ENCODE measurements around the gene XNDC1N. TPM values are rescaled to one million over a fixed set of nuclear protein-coding genes. Genes with fewer than 3 reads are reported as not detected.

Gene XNDC1N
- total and polyA plus RNA-seq, 9 of the 15 experiments (the other 6 are each of a cell fraction or from before 2014, with no cell fraction given), result 6.8 to 11.4 (median 9.7) TPM

DNA sequence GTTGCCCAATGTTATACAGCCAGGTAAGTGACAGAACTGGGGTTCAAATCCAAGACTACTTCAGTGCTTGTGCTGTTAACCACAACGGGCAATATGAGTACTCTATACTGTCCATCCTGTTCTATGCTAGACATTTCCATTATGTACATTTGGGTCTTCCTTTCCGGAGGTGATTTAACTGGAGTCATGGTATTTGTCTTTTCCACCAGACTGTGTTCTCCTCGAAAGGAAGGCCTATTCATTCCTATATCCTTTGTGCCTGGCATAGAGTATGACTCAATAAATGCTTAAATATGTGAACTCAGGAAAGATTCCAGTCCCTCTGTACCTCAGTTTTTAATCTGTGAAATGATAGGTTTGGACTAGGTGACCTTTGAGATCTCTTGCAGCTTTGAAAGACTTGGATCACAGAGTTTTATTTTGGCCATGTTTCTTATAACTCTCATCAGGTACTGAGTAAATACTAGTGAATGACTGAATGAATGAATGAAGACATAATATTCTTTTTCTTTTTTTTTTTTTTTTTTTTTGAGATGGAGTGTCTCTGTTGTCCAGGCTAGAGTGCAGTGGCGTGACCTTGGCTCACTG, 7.0 kb upstream of the XNDC1N start:
- H3K79me2 ChIP-seq (ENCODE audit: control insufficient read depth, insufficient read depth, low read length), result peaks cover 89% of the 10 kb centered on the region
- H3K36me3 ChIP-seq (ENCODE audit: control insufficient read depth, insufficient read depth, low read length), result peaks cover 33% of the 10 kb centered on the region
- DNase-seq (ENCODE audit: extremely low read depth in 1 of 4, low spot score in 3 of 4) (no peak), FAIRE-seq (no peak), ATAC-seq (no peak)
- in situ Hi-C loops (cut with MboI) (no loop called here), intact Hi-C loops (cut with micrococcal nuclease) (no loop called here)
- no peaks in the 10 kb centered on the region for H3K27me3 ChIP-seq (ENCODE audit: control insufficient read depth in 2 of 2, insufficient read depth in 2 of 2, low read length in 2 of 2)
- no peaks in the 10 kb centered on the region; a peak in 2 of 5 replicates for H3K4me1 ChIP-seq (replicated peaks in 1 of 2; ENCODE audit: control insufficient read depth in 2 of 2, insufficient read depth in 2 of 2, low read length in 2 of 2)
- ChIA-PET CTCF (ENCODE audit: low intra/inter-chr PET ratio) (no interaction called here), POLR2A (no interaction called here)
- no peak overlapping the region for H3K9ac ChIP-seq (ENCODE audit: insufficient read depth in 1 of 2, low read depth in 2 of 2, low read length in 2 of 2)
- H4K20me1 ChIP-seq (replicated peaks; ENCODE audit: control insufficient read depth, insufficient read depth, low read length), result peaks cover 15% of the 10 kb centered on the region; the same call in 1 of the 2 replicates
- BruUV-seq (replicated peaks), result no TSS peak
- H3K4me3 ChIP-seq, result no peak overlapping the region
- H3K4me2 ChIP-seq (ENCODE audit: insufficient read depth, low read length), result no peak overlapping the region
- 82% methylated on average over 4 of the region's 4 CpGs for WGBS (ENCODE audit: insufficient coverage, low coverage, missing lambda C conversion rate)
- H2AFZ ChIP-seq (ENCODE audit: low read depth, low read length), result no peak overlapping the region
- no peaks in the 10 kb centered on the region for H3K9me3 ChIP-seq (replicated peaks; ENCODE audit: control insufficient read depth, insufficient read depth, low read depth, low read length)
- no peaks in the 10 kb centered on the region for H3K9me1 ChIP-seq (ENCODE audit: control insufficient read depth, insufficient read depth, low read length)
- no peak overlapping the region for H3K27ac ChIP-seq (ENCODE audit: extremely low read depth, low read depth, low read length)
- no peak for TF ChIP-seq ZNF354B (CRISPR knock-in tag; IDR thresholded peaks at IDR 0.05)
- TF ChIP-seq, protein P1, sequence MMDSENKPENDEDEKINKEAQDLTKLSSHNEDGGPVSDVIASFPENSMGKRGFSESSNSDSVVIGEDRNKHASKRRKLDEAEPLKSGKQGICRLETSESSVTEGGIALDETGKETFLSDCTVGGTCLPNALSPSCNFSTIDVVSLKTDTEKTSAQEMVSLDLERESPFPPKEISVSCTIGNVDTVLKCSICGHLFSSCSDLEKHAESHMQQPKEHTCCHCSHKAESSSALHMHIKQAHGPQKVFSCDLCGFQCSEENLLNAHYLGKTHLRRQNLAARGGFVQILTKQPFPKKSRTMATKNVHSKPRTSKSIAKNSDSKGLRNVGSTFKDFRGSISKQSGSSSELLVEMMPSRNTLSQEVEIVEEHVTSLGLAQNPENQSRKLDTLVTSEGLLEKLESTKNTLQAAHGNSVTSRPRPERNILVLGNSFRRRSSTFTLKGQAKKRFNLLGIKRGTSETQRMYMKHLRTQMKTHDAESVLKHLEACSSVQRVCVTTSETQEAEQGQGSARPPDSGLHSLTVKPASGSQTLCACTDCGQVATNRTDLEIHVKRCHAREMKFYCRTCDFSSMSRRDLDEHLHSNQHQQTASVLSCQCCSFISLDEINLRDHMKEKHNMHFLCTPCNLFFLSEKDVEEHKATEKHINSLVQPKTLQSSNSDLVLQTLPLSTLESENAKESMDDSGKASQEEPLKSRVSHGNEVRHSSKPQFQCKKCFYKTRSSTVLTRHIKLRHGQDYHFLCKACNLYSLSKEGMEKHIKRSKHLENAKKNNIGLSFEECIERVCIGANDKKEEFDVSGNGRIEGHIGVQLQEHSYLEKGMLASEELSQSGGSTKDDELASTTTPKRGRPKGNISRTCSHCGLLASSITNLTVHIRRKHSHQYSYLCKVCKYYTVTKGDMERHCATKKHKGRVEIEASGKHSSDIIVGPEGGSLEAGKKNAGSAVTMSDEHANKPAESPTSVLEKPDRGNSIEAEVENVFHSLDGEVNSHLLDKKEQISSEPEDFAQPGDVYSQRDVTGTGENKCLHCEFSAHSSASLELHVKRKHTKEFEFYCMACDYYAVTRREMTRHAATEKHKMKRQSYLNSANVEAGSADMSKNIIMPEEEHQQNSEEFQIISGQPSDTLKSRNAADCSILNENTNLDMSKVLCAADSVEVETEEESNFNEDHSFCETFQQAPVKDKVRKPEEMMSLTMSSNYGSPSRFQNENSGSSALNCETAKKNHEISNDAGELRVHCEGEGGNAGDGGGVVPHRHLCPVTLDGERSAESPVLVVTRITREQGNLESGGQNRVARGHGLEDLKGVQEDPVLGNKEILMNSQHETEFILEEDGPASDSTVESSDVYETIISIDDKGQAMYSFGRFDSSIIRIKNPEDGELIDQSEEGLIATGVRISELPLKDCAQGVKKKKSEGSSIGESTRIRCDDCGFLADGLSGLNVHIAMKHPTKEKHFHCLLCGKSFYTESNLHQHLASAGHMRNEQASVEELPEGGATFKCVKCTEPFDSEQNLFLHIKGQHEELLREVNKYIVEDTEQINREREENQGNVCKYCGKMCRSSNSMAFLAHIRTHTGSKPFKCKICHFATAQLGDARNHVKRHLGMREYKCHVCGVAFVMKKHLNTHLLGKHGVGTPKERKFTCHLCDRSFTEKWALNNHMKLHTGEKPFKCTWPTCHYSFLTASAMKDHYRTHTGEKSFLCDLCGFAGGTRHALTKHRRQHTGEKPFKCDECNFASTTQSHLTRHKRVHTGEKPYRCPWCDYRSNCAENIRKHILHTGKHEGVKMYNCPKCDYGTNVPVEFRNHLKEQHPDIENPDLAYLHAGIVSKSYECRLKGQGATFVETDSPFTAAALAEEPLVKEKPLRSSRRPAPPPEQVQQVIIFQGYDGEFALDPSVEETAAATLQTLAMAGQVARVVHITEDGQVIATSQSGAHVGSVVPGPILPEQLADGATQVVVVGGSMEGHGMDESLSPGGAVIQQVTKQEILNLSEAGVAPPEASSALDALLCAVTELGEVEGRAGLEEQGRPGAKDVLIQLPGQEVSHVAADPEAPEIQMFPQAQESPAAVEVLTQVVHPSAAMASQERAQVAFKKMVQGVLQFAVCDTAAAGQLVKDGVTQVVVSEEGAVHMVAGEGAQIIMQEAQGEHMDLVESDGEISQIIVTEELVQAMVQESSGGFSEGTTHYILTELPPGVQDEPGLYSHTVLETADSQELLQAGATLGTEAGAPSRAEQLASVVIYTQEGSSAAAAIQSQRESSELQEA (IDR thresholded peaks at IDR 0.05; ENCODE audit: low read depth), result no peak
- TF ChIP-seq SRSF7 (optimal IDR thresholded peaks at IDR 0.05; ENCODE audit: low read depth, low read length), result no peak
- TF ChIP-seq ZFP1 (CRISPR knock-in tag; IDR thresholded peaks at IDR 0.05), result no peak
- no peak for TF ChIP-seq ZNF707 (CRISPR knock-in tag; conservative IDR thresholded peaks at IDR 0.05)
- no peak for TF ChIP-seq SREBF2 (CRISPR knock-in tag; IDR thresholded peaks at IDR 0.05)
- TF ChIP-seq, protein P2, sequence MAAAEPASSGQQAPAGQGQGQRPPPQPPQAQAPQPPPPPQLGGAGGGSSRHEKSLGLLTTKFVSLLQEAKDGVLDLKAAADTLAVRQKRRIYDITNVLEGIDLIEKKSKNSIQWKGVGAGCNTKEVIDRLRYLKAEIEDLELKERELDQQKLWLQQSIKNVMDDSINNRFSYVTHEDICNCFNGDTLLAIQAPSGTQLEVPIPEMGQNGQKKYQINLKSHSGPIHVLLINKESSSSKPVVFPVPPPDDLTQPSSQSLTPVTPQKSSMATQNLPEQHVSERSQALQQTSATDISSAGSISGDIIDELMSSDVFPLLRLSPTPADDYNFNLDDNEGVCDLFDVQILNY (CRISPR knock-in tag; IDR thresholded peaks at IDR 0.05), result no peak
- TF ChIP-seq, protein P3, sequence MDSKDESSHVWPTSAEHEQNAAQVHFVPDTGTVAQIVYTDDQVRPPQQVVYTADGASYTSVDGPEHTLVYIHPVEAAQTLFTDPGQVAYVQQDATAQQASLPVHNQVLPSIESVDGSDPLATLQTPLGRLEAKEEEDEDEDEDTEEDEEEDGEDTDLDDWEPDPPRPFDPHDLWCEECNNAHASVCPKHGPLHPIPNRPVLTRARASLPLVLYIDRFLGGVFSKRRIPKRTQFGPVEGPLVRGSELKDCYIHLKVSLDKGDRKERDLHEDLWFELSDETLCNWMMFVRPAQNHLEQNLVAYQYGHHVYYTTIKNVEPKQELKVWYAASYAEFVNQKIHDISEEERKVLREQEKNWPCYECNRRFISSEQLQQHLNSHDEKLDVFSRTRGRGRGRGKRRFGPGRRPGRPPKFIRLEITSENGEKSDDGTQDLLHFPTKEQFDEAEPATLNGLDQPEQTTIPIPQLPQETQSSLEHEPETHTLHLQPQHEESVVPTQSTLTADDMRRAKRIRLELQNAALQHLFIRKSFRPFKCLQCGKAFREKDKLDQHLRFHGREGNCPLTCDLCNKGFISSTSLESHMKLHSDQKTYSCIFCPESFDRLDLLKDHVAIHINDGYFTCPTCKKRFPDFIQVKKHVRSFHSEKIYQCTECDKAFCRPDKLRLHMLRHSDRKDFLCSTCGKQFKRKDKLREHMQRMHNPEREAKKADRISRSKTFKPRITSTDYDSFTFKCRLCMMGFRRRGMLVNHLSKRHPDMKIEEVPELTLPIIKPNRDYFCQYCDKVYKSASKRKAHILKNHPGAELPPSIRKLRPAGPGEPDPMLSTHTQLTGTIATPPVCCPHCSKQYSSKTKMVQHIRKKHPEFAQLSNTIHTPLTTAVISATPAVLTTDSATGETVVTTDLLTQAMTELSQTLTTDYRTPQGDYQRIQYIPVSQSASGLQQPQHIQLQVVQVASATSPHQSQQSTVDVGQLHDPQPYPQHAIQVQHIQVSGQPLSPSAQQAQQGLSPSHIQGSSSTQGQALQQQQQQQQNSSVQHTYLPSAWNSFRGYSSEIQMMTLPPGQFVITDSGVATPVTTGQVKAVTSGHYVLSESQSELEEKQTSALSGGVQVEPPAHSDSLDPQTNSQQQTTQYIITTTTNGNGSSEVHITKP (IDR thresholded peaks at IDR 0.05; ENCODE audit: partially characterized antibody), result no peak
- TF ChIP-seq TCFL5 (CRISPR knock-in tag; conservative IDR thresholded peaks at IDR 0.05), result no peak
- no peak for TF ChIP-seq POLR2AphosphoS2 (IDR thresholded peaks at IDR 0.05; ENCODE audit: low read length)
